Neural progenitor cell (in vitro differentiated cells): ENCODE measurements around the gene DCUN1D4. TPM values are rescaled to one million over a fixed set of nuclear protein-coding genes. Genes with fewer than 3 reads are reported as not detected.

ENCODE experiments used
- DNase-seq: peaks from one replicate; pipeline ENCODE4 v3.0.0-alpha.2; 2016; ENCODE audit warnings: low spot score
- H2AFZ ChIP-seq: fragments of 200-600 bp; sonication (generic); replicated peaks from 2 replicates; pipeline ENCODE4 v1.6.1; 2016; ENCODE audit warnings: antibody characterized with exemption
- H3F3A ChIP-seq: fragments of 200-600 bp; sonication (generic); 2 replicates; pipeline ENCODE4 v1.6.1; 2016; ENCODE audit warnings: antibody characterized with exemption, low read depth
- H3K27ac ChIP-seq: fragments of 200-600 bp; sonication (generic); 2 replicates; pipeline ENCODE4 v1.5.1; 2016; ENCODE audit warnings: mild to moderate bottlenecking
- H3K27me3 ChIP-seq: fragments of 200-600 bp; sonication (generic); 2 replicates; pipeline ENCODE4 v1.6.1; 2016; ENCODE audit warnings: mild to moderate bottlenecking, moderate library complexity
- H3K36me3 ChIP-seq: fragments of 200-600 bp; sonication (generic); 2 replicates; pipeline ENCODE4 v1.5.1; 2016
- H3K4me1 ChIP-seq: fragments of 200-600 bp; sonication (generic); 2 replicates; pipeline ENCODE4 v1.6.1; 2016; ENCODE audit warnings: mixed run types
- H3K4me2 ChIP-seq: fragments of 200-600 bp; sonication (generic); 2 replicates; pipeline ENCODE4 v1.6.1; 2016
- H3K4me3 ChIP-seq: fragments of 200-600 bp; sonication (generic); 2 replicates; pipeline ENCODE4 v1.5.1; 2016
- H3K79me2 ChIP-seq: fragments of 200-600 bp; sonication (generic); 2 replicates; pipeline ENCODE4 v1.6.1; 2016; ENCODE audit warnings: low read depth
- H3K9ac ChIP-seq: fragments of 200-600 bp; sonication (generic); 2 replicates; pipeline ENCODE4 v1.6.1; 2016
- H3K9me3 ChIP-seq: fragments of 200-600 bp; sonication (generic); 2 replicates; pipeline ENCODE4 v1.5.1; 2016; ENCODE audit warnings: low read depth
- H4K20me1 ChIP-seq: fragments of 200-600 bp; sonication (generic); 2 replicates; pipeline ENCODE4 v1.6.1; 2016; ENCODE audit warnings: low read depth
- H3K27ac Mint-ChIP-seq: 3 replicates; pipeline ENCODE4 v1.8.0; 2021; ENCODE audit warnings: mixed read lengths
- H3K27me3 Mint-ChIP-seq: 2 replicates; pipeline ENCODE4 v1.8.0; 2022; ENCODE audit warnings: low read depth, mild to moderate bottlenecking, inconsistent platforms, moderate library complexity, mixed read lengths; ENCODE audit not compliant: insufficient read depth
- H3K36me3 Mint-ChIP-seq: 3 replicates; pipeline ENCODE4 v1.8.0; 2021; ENCODE audit warnings: mixed read lengths
- H3K4me1 Mint-ChIP-seq: 3 replicates; pipeline ENCODE4 v1.8.0; 2021; ENCODE audit warnings: mixed read lengths
- H3K4me3 Mint-ChIP-seq: 3 replicates; pipeline ENCODE4 v1.8.0; 2021; ENCODE audit warnings: mild to moderate bottlenecking, moderate library complexity, mixed read lengths
- H3K9me3 Mint-ChIP-seq: 3 replicates; pipeline ENCODE4 v1.8.0; 2020; ENCODE audit warnings: mixed read lengths
- EZH2 ChIP-seq: fragments of 200-600 bp; sonication (generic); IDR thresholded peaks from 2 replicates; pipeline ENCODE4 v1.6.1; 2017; ENCODE audit warnings: antibody characterized with exemption, mild to moderate bottlenecking, moderate library complexity
- EZH2phosphoT487 ChIP-seq: fragments of 200-600 bp; sonication (generic); IDR thresholded peaks from 2 replicates; pipeline ENCODE4 v1.6.1; 2017; ENCODE audit warnings: antibody characterized with exemption
- total RNA-seq: library from RNA; depleted of rRNA; stranded (reverse); fragments of >200 nt; gene quantifications from 2 replicates; pipeline ENCODE4 v1.2.3, GENCODE V29; 2015; ENCODE audit warnings: low replicate concordance
- TF ChIP-seq, protein P1 (sequence below): fragments of 200-600 bp; sonication (generic); IDR thresholded peaks from 2 replicates; pipeline ENCODE4 v1.5.1; 2017; ENCODE audit warnings: antibody characterized with exemption, mild to moderate bottlenecking

The DCUN1D4 gene
- total RNA-seq, 1 donor from 2014 or later: 180 TPM

DNA sequence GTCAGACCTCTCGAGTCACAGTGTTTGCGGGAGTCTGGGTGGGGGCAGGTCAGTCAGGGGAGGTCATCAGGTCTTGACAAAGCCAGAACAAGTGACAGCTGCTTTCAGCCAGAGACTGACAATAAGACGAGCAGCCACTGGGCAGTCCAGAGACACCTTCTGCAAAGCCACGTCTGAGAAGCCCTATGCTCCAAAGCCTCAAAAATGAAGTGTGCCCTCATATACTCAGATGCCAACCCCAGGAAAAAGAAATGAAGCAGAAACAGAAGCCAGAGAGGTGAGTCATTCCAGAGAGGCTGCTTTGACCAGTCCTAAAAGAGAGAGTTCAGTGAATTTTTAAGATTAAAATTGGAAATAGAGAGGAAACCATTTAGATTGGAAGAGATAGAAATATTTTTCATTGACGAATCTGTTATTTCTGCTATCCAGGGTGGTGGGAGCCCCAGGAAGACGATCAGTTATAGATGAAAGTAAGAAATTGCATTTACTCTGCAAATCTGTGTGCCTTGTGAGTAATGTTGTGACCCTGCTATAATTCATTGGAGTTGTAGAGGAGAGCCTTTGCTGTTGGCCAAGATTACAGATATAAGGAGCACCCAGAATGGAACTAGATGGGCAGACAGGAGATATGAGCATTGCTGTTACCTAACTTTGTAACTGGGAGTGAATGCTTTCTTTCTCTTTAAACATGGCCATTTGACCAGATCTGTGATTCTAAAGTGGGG is 99.3 kb downstream of the DCUN1D4 start:
- Histone ChIP-seq H3K36me3 (no peaks in the 10 kb centered on the region), H3K9ac (no peak overlapping the region), H2AFZ (no peak overlapping the region), H4K20me1 (no peaks in the 10 kb centered on the region), H3K27me3 (no peaks in the 10 kb centered on the region), H3K4me2 (no peak overlapping the region), H3K79me2 (no peaks in the 10 kb centered on the region), H3K27ac (no peak overlapping the region), H3K9me3 (no peaks in the 10 kb centered on the region), H3K4me3 (no peak overlapping the region), H3F3A (no peaks in the 10 kb centered on the region), H3K4me1 (no peaks in the 10 kb centered on the region)
- Mint-ChIP-seq H3K4me1 (peaks cover 5% of the 10 kb centered on the region), H3K27me3 (peaks cover 2% of the 10 kb centered on the region), H3K36me3 (peaks cover 3% of the 10 kb centered on the region), H3K4me3 (no peak overlapping the region), H3K27ac (peak overlapping the region; percentile 3), H3K9me3 (peaks cover 24% of the 10 kb centered on the region)
- DNase-seq: no peak
- TF ChIP-seq, protein P1, sequence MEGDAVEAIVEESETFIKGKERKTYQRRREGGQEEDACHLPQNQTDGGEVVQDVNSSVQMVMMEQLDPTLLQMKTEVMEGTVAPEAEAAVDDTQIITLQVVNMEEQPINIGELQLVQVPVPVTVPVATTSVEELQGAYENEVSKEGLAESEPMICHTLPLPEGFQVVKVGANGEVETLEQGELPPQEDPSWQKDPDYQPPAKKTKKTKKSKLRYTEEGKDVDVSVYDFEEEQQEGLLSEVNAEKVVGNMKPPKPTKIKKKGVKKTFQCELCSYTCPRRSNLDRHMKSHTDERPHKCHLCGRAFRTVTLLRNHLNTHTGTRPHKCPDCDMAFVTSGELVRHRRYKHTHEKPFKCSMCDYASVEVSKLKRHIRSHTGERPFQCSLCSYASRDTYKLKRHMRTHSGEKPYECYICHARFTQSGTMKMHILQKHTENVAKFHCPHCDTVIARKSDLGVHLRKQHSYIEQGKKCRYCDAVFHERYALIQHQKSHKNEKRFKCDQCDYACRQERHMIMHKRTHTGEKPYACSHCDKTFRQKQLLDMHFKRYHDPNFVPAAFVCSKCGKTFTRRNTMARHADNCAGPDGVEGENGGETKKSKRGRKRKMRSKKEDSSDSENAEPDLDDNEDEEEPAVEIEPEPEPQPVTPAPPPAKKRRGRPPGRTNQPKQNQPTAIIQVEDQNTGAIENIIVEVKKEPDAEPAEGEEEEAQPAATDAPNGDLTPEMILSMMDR: no peak
- no peak for TF ChIP-seq EZH2phosphoT487
- TF ChIP-seq EZH2: no peak

DNA sequence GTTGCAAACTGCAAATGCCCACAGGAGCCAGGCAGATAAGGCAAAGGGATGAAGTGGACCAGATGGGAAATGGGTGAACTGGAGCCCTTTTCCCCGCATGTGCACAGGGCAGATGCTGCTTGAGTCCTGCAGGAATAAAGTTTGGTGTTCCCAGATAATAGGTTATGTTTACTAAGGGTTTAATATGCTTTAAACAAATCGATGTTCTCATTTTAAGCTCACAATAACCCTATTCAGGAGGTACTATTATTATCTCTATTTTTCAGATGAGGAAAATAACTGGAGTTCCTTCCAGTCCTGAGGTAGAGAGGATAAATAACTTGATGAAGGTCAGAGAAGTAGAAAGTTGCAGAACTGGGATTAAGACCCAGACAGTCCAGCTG is 99.9 kb downstream of the DCUN1D4 start:
- H3K4me1 ChIP-seq: no peaks in the 10 kb centered on the region
- peaks cover 3% of the 10 kb centered on the region for H3K36me3 Mint-ChIP-seq
- H3F3A ChIP-seq: no peaks in the 10 kb centered on the region
- no peaks in the 10 kb centered on the region for H3K36me3 ChIP-seq
- H3K4me3 Mint-ChIP-seq: no peak overlapping the region
- no peak overlapping the region for H3K9ac ChIP-seq
- peaks cover 28% of the 10 kb centered on the region for H3K9me3 Mint-ChIP-seq
- H3K27ac ChIP-seq: no peak overlapping the region
- no peak overlapping the region for H3K4me3 ChIP-seq
- no peaks in the 10 kb centered on the region for H3K79me2 ChIP-seq
- H3K4me1 Mint-ChIP-seq: peaks cover 5% of the 10 kb centered on the region
- DNase-seq: no peak
- no peak overlapping the region for H3K4me2 ChIP-seq
- no peak overlapping the region for H3K27ac Mint-ChIP-seq
- TF ChIP-seq EZH2 (no peak), EZH2phosphoT487 (no peak)
- TF ChIP-seq, protein P1: no peak
- H4K20me1 ChIP-seq: no peaks in the 10 kb centered on the region
- H2AFZ ChIP-seq: no peak overlapping the region
- no peaks in the 10 kb centered on the region for H3K9me3 ChIP-seq
- no peaks in the 10 kb centered on the region for H3K27me3 ChIP-seq
- peaks cover 2% of the 10 kb centered on the region for H3K27me3 Mint-ChIP-seq

DNA sequence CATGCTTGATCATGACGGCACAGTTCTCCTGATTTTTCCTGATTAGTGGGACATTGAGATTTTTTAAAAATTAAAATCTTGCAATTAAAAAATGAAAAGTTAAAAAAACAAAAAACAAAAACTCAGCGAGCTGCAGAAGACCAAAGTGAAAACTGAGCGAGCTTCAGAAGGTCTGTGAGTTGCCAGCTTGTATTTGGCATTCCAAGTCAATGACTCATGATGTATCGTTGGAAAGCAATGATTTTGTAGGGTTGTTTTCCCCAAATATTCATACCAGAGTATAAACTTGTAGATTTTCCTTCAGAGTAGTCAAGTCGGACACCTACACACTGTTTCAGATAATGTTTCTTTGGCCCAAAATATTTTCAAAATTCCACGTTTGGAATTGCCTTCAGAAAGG is 100.3 kb downstream of the DCUN1D4 start:
- Histone ChIP-seq H3K4me1 (no peaks in the 10 kb centered on the region), H3K9ac (no peak overlapping the region), H3K9me3 (no peaks in the 10 kb centered on the region), H3K27me3 (no peaks in the 10 kb centered on the region), H4K20me1 (no peaks in the 10 kb centered on the region), H3K4me3 (no peak overlapping the region), H3K4me2 (no peak overlapping the region), H3K36me3 (no peaks in the 10 kb centered on the region), H3K79me2 (no peaks in the 10 kb centered on the region), H2AFZ (no peak overlapping the region), H3F3A (no peaks in the 10 kb centered on the region), H3K27ac (no peak overlapping the region)
- TF ChIP-seq EZH2phosphoT487 (no peak), EZH2 (no peak)
- TF ChIP-seq, protein P1: no peak
- Mint-ChIP-seq H3K27me3 (peaks cover 2% of the 10 kb centered on the region), H3K27ac (no peak overlapping the region), H3K36me3 (peaks cover 3% of the 10 kb centered on the region), H3K4me3 (no peak overlapping the region), H3K4me1 (peaks cover 5% of the 10 kb centered on the region), H3K9me3 (peaks cover 30% of the 10 kb centered on the region)
- DNase-seq: no peak
